Chondrocyte (in vitro differentiated cells): ENCODE measurements around the gene SLC25A47. TPM values are rescaled to one million over a fixed set of nuclear protein-coding genes. Genes with fewer than 3 reads are reported as not detected.

Source experiments
- DNase-seq: peaks from one replicate; pipeline ENCODE4 v3.0.0; 2021; ENCODE audit warnings: mixed read lengths, low spot score
- H3K27ac Mint-ChIP-seq: one replicate; pipeline ENCODE4 v1.8.0; 2021; ENCODE audit warnings: mild to moderate bottlenecking, moderate library complexity, mixed read lengths; ENCODE audit not compliant: unreplicated experiment
- H3K27me3 Mint-ChIP-seq: 2 replicates; pipeline ENCODE4 v1.8.0; 2021; ENCODE audit warnings: low read depth, mixed read lengths
- H3K36me3 Mint-ChIP-seq: 2 replicates; pipeline ENCODE4 v1.8.0; 2021; ENCODE audit warnings: low read depth, mixed read lengths
- H3K4me1 Mint-ChIP-seq: 2 replicates; pipeline ENCODE4 v1.8.0; 2021; ENCODE audit warnings: low read depth, mild to moderate bottlenecking, mixed read lengths
- H3K4me3 Mint-ChIP-seq: one replicate; pipeline ENCODE4 v1.8.0; 2021; ENCODE audit warnings: mild to moderate bottlenecking, moderate library complexity, mixed read lengths; ENCODE audit not compliant: unreplicated experiment
- H3K9me3 Mint-ChIP-seq: 2 replicates; pipeline ENCODE4 v1.8.0; 2021; ENCODE audit warnings: low read depth, mixed read lengths
- long read RNA-seq: library from polyadenylated mRNA; stranded (forward); transcript quantifications from one replicate; pipeline ENCODE4 v2.0.0, GENCODE V29; 2021
- total RNA-seq: library from RNA; stranded (reverse); gene quantifications from 3 replicates; pipeline ENCODE4 v1.2.1, GENCODE V29; 2021
- TF ChIP-seq, protein P1 (sequence below): fragments of 200-600 bp; sonication (generic); IDR thresholded peaks from 2 replicates; pipeline ENCODE4 v1.5.0; 2021; ENCODE audit warnings: antibody characterized with exemption, mild to moderate bottlenecking, moderate library complexity

Gene SLC25A47, protein sequence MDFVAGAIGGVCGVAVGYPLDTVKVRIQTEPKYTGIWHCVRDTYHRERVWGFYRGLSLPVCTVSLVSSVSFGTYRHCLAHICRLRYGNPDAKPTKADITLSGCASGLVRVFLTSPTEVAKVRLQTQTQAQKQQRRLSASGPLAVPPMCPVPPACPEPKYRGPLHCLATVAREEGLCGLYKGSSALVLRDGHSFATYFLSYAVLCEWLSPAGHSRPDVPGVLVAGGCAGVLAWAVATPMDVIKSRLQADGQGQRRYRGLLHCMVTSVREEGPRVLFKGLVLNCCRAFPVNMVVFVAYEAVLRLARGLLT
- total RNA-seq, result not detected in 3 replicates
- long read RNA-seq, result 0 reads

DNA sequence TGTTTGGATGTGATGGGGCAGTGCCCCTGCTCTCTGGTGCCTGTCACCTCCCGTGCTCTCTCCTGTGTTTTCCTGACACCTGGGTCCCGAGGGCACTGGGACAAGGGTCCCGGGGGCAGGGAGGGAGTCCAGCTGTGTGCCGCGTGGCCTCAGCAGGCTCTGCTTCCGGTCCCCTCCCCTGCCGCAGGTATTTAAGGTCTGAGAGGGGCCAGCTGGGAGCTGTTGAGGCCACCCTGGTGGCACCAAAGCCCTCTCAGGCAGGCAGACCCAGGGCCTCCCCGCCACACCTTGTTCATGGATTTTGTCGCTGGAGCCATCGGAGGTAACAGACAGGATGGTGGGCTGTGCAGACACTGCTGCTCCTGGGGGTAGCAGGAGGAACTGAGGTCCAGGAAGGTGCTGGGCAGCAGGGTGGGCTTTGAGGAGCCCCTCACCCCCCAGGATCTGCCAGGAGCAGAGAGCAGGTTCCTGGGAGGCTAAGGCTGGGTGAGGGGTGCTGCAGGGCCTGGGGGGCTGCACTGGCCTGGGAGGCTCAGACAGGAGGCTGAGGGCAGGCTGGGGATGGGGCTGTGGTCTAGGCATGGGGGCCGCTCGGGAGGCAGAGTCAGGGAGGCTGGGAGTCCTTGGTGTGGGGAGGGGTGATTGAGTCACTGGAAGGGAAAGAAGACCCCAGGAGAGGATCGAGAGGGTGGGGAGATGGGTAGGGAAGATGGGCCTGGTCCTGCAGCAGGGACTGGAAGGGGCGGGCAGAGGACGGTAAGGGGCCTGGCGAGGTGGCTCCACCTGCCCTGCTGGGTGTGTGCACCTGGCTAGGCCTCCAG is at the start of gene SLC25A47:
Gene SLC25A47, plus strand, starts transcription at position 219 of the 821 bp plus-strand sequence. Its CDS starts 76 bp downstream, at position 295.
- TF ChIP-seq, protein P1, sequence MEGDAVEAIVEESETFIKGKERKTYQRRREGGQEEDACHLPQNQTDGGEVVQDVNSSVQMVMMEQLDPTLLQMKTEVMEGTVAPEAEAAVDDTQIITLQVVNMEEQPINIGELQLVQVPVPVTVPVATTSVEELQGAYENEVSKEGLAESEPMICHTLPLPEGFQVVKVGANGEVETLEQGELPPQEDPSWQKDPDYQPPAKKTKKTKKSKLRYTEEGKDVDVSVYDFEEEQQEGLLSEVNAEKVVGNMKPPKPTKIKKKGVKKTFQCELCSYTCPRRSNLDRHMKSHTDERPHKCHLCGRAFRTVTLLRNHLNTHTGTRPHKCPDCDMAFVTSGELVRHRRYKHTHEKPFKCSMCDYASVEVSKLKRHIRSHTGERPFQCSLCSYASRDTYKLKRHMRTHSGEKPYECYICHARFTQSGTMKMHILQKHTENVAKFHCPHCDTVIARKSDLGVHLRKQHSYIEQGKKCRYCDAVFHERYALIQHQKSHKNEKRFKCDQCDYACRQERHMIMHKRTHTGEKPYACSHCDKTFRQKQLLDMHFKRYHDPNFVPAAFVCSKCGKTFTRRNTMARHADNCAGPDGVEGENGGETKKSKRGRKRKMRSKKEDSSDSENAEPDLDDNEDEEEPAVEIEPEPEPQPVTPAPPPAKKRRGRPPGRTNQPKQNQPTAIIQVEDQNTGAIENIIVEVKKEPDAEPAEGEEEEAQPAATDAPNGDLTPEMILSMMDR, result no peak
- Mint-ChIP-seq H3K4me3 (no peak within 1 kb of the TSS), H3K4me1 (peaks cover 2% of the 10 kb centered on the region), H3K36me3 (no peaks in the 10 kb centered on the region), H3K27me3 (no peaks in the 10 kb centered on the region), H3K27ac (no peak within 1 kb of the TSS), H3K9me3 (no peaks in the 10 kb centered on the region)
- no peak for DNase-seq

DNA sequence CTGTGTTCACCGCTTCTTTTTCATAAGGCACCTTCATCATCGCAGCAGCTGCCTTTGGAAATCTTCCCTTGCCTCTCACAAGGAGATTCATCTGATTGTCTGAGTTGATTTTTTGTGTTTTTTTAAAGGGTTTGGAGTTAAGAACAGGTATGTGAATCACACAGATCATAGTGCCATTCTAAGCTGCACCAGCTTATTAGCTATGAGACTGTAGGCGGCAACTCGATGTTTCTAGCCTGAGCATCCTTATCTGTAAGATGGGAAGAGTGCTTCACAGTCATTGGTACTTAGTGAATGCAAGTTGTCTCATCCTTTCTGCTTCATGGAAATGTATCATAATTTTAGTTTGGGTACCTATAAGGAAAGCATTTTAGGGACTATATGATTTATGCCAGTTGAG is 48.9 kb upstream of the SLC25A47 start:
- Mint-ChIP-seq H3K36me3 (peaks cover 2% of the 10 kb centered on the region), H3K4me3 (no peak overlapping the region), H3K27me3 (no peaks in the 10 kb centered on the region), H3K9me3 (no peaks in the 10 kb centered on the region), H3K4me1 (peaks cover 35% of the 10 kb centered on the region), H3K27ac (no peak overlapping the region)
- TF ChIP-seq, protein P1, result no peak
- no peak for DNase-seq

DNA sequence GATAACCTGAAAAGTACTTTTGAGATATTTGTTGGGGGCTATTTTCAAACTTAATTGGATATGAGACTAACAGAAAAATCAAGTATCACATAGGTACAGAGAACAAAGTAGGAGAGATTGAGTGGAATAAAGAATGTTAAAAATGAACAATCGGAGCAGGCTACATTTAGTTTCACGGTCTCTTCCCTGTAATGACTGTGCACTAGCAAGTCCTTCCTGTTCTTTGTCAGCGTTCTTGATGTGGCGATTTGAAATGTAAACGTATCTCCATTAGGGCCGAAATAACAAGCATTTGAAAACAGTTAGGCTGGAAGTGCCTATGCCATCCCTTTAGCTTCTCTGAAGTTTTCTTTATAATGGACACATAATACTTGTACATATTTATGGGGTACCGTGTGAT is 47.9 kb upstream of the SLC25A47 start:
- Mint-ChIP-seq H3K27me3 (no peaks in the 10 kb centered on the region), H3K4me1 (peaks cover 42% of the 10 kb centered on the region), H3K9me3 (no peaks in the 10 kb centered on the region), H3K4me3 (no peak overlapping the region), H3K27ac (no peak overlapping the region), H3K36me3 (peaks cover 2% of the 10 kb centered on the region)
- TF ChIP-seq, protein P1, result no peak
- DNase-seq, result no peak

DNA sequence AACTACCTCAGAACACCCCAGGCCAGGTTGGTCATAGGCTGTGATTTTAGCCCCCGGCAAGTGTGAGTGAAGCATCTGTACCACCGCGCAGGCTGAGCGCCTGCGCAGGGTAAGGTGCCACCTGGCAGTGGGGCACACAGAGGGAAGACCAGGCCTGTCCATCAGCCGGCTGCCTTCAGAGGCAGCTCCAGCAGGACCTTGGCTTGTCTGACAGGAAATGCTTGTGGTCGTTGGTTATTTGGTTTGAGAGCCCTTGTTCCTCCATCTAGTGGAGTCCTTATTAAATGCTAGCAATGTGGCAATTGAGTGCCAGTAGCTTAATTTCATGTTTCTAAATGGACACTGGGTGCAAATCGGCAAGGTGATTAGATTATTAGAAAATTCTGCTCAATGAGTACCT is 44.4 kb upstream of the SLC25A47 start:
- peaks cover 52% of the 10 kb centered on the region for H3K4me1 Mint-ChIP-seq
- H3K36me3 Mint-ChIP-seq, result peaks cover 2% of the 10 kb centered on the region
- no peak overlapping the region for H3K4me3 Mint-ChIP-seq
- no peaks in the 10 kb centered on the region for H3K9me3 Mint-ChIP-seq
- no peaks in the 10 kb centered on the region for H3K27me3 Mint-ChIP-seq
- TF ChIP-seq, protein P1, result peak; percentile 73
- H3K27ac Mint-ChIP-seq, result peak overlapping the region; percentile 81
- DNase-seq, result no peak

DNA sequence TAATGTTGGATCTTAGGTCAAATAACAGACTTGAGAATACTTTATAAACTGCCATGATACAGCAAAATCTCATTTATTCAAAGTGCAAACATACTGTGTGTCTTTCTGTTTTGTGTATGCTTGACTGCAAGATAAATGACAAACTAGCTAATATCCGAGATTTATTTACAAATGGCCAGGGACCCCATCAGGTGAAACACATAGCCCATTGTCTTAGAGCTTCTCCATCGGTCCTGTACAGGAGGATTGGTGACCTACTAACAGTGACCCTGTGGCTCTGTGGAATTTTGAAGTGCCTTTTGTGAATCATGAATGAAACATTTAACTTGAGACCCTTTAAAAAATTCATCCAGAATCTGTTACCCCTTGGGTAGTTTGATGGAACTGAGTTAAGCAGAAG is 44.0 kb upstream of the SLC25A47 start:
- no peak for DNase-seq
- no peaks in the 10 kb centered on the region for H3K9me3 Mint-ChIP-seq
- H3K36me3 Mint-ChIP-seq, result peaks cover 2% of the 10 kb centered on the region
- no peaks in the 10 kb centered on the region for H3K27me3 Mint-ChIP-seq
- H3K4me3 Mint-ChIP-seq, result no peak overlapping the region
- TF ChIP-seq, protein P1, result peak; percentile 23
- peak overlapping the region; percentile 81 for H3K27ac Mint-ChIP-seq
- peaks cover 52% of the 10 kb centered on the region for H3K4me1 Mint-ChIP-seq
